Hepatocyte (in vitro differentiated cells): ENCODE results near the gene EGR4. TPM values are rescaled to one million over a fixed set of nuclear protein-coding genes. Genes with fewer than 3 reads are reported as not detected.
A peak's percentile ranks its signal among the peaks of the same experiment; 100 is the strongest.

Source experiments
- DNase-seq: peaks from one replicate; pipeline ENCODE4 v3.0.0-alpha.2; 2016; ENCODE audit warnings: low spot score
- H2AFZ ChIP-seq: fragments of 200-600 bp; sonication (generic); 2 replicates; pipeline ENCODE4 v1.6.0; 2016; ENCODE audit warnings: antibody characterized with exemption, mild to moderate bottlenecking
- H3K27ac ChIP-seq: fragments of 200-600 bp; sonication (generic); 2 replicates; pipeline ENCODE4 v1.5.1; 2016; ENCODE audit warnings: mild to moderate bottlenecking
- H3K27me3 ChIP-seq: fragments of 200-600 bp; sonication (generic); 2 replicates; pipeline ENCODE4 v1.6.1; 2016
- H3K36me3 ChIP-seq: fragments of 200-600 bp; sonication (generic); replicated peaks from 2 replicates; pipeline ENCODE4 v1.5.1; 2016; ENCODE audit warnings: low read depth; ENCODE audit not compliant: insufficient read depth
- H3K4me1 ChIP-seq: fragments of 200-600 bp; sonication (generic); 2 replicates; pipeline ENCODE4 v1.5.1; 2016; ENCODE audit warnings: mild to moderate bottlenecking, moderate library complexity; ENCODE audit not compliant: insufficient read depth
- H3K4me2 ChIP-seq: fragments of 200-600 bp; sonication (generic); 2 replicates; pipeline ENCODE4 v1.6.0; 2016
- H3K4me3 ChIP-seq: fragments of 200-600 bp; sonication (generic); 2 replicates; pipeline ENCODE4 v1.5.1; 2016; ENCODE audit warnings: mild to moderate bottlenecking
- H3K79me2 ChIP-seq: fragments of 200-600 bp; sonication (generic); 2 replicates; pipeline ENCODE4 v1.6.0; 2017; ENCODE audit warnings: mild to moderate bottlenecking
- H3K9me2 ChIP-seq: fragments of 200-600 bp; sonication (generic); replicated peaks from 2 replicates; pipeline ENCODE4 v1.6.0; 2017; ENCODE audit warnings: mild to moderate bottlenecking; ENCODE audit not compliant: insufficient read depth
- H3K9me3 ChIP-seq: fragments of 200-600 bp; sonication (generic); 2 replicates; pipeline ENCODE4 v1.5.1; 2016; ENCODE audit warnings: low read depth, mild to moderate bottlenecking
- H4K20me1 ChIP-seq: fragments of 200-600 bp; sonication (generic); 2 replicates; pipeline ENCODE4 v1.6.0; 2016; ENCODE audit warnings: mild to moderate bottlenecking; ENCODE audit not compliant: insufficient read depth, poor library complexity, severe bottlenecking
- EZH2 ChIP-seq: fragments of 200-600 bp; sonication (generic); IDR thresholded peaks from 2 replicates; pipeline ENCODE4 v1.6.1; 2016; ENCODE audit warnings: antibody characterized with exemption, mild to moderate bottlenecking, borderline replicate concordance
- EZH2phosphoT487 ChIP-seq: fragments of 200-600 bp; sonication (generic); IDR thresholded peaks from one replicate; pipeline ENCODE4 v1.6.1; 2018; ENCODE audit warnings: antibody characterized with exemption, mild to moderate bottlenecking, low read depth, moderate library complexity; ENCODE audit not compliant: unreplicated experiment, severe bottlenecking
- WGBS: methylation state at CpG from one replicate; pipeline ENCODE4 v1.1.6; 2016; ENCODE audit warnings: low lambda C conversion rate; ENCODE audit errors: missing lambda C conversion rate; 5-methylcytosine and 5-hydroxymethylcytosine counted together
- polyA plus RNA-seq: library from polyadenylated mRNA; unstranded; fragments of >200 nt; fragmentation: Nextera tagmentation; extraction: Ambion mirVana; gene quantifications from 2 replicates; pipeline ENCODE4 v1.2.1, GENCODE V29; 2016
- total RNA-seq: library from RNA; depleted of rRNA; stranded (reverse); fragments of >200 nt; gene quantifications from 2 replicates; pipeline ENCODE4 v1.2.3, GENCODE V29; 2014
- TF ChIP-seq, protein P1 (sequence below): fragments of 200-600 bp; sonication (generic); IDR thresholded peaks from 2 replicates; pipeline ENCODE4 v1.5.1; 2016; ENCODE audit warnings: antibody characterized with exemption, mild to moderate bottlenecking; ENCODE audit not compliant: poor library complexity

EGR4 gene
- total and polyA plus RNA-seq, 2 experiments from 2014 or later, result 0.23 to 1.9 TPM

GRCh38 chr2:73281244-73281643 lies 12.1 kb downstream of the EGR4 start:
- H3K27ac ChIP-seq, result no peak overlapping the region
- no peak overlapping the region for H3K4me3 ChIP-seq
- H3K9me2 ChIP-seq, result no peaks in the 10 kb centered on the region
- H3K4me2 ChIP-seq, result no peak overlapping the region
- H3K9me3 ChIP-seq, result no peaks in the 10 kb centered on the region
- TF ChIP-seq EZH2phosphoT487, result no peak
- no peak for TF ChIP-seq EZH2
- TF ChIP-seq, protein P1, sequence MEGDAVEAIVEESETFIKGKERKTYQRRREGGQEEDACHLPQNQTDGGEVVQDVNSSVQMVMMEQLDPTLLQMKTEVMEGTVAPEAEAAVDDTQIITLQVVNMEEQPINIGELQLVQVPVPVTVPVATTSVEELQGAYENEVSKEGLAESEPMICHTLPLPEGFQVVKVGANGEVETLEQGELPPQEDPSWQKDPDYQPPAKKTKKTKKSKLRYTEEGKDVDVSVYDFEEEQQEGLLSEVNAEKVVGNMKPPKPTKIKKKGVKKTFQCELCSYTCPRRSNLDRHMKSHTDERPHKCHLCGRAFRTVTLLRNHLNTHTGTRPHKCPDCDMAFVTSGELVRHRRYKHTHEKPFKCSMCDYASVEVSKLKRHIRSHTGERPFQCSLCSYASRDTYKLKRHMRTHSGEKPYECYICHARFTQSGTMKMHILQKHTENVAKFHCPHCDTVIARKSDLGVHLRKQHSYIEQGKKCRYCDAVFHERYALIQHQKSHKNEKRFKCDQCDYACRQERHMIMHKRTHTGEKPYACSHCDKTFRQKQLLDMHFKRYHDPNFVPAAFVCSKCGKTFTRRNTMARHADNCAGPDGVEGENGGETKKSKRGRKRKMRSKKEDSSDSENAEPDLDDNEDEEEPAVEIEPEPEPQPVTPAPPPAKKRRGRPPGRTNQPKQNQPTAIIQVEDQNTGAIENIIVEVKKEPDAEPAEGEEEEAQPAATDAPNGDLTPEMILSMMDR, result no peak
- peaks cover 10% of the 10 kb centered on the region for H3K4me1 ChIP-seq
- peaks cover 14% of the 10 kb centered on the region for H3K27me3 ChIP-seq
- no peaks in the 10 kb centered on the region for H3K79me2 ChIP-seq
- H3K36me3 ChIP-seq, result no peaks in the 10 kb centered on the region
- no peaks in the 10 kb centered on the region for H4K20me1 ChIP-seq
- no peak overlapping the region for H2AFZ ChIP-seq
- no peak for DNase-seq

GRCh38 chr2:73279852-73280251 lies 13.5 kb downstream of the EGR4 start:
- no peaks in the 10 kb centered on the region for H3K36me3 ChIP-seq
- TF ChIP-seq EZH2 (no peak), EZH2phosphoT487 (no peak)
- TF ChIP-seq, protein P1, result no peak
- no peak for DNase-seq
- H4K20me1 ChIP-seq, result no peaks in the 10 kb centered on the region
- peaks cover under 1% of the 10 kb centered on the region for H3K27me3 ChIP-seq
- no peaks in the 10 kb centered on the region for H3K9me3 ChIP-seq
- 85% methylated on average over 9 of the region's 9 CpGs for WGBS
- no peaks in the 10 kb centered on the region for H3K9me2 ChIP-seq
- H2AFZ ChIP-seq, result no peak overlapping the region
- H3K4me3 ChIP-seq, result no peak overlapping the region
- H3K79me2 ChIP-seq, result no peaks in the 10 kb centered on the region
- no peak overlapping the region for H3K27ac ChIP-seq
- peaks cover 10% of the 10 kb centered on the region for H3K4me1 ChIP-seq
- no peak overlapping the region for H3K4me2 ChIP-seq

- peaks cover 33% of the 10 kb centered on the region for H3K27me3 ChIP-seq
- no peak overlapping the region for H3K4me2 ChIP-seq
- H3K9me2 ChIP-seq, result no peaks in the 10 kb centered on the region
- no peak overlapping the region for H2AFZ ChIP-seq
- H4K20me1 ChIP-seq, result no peaks in the 10 kb centered on the region
- H3K9me3 ChIP-seq, result no peaks in the 10 kb centered on the region
- H3K36me3 ChIP-seq, result no peaks in the 10 kb centered on the region
- H3K79me2 ChIP-seq, result no peaks in the 10 kb centered on the region
- DNase-seq, result no peak
- H3K4me1 ChIP-seq, result peaks cover 10% of the 10 kb centered on the region
- no peak overlapping the region for H3K4me3 ChIP-seq
- 65% methylated on average over 1 of the region's 1 CpG for WGBS
- no peak overlapping the region for H3K27ac ChIP-seq
- TF ChIP-seq EZH2, result no peak
- TF ChIP-seq EZH2phosphoT487, result no peak
- TF ChIP-seq, protein P1, result no peak
These were observed 21.1 kb downstream of the EGR4 start for GRCh38 chr2:73272270-73272669.

DNA sequence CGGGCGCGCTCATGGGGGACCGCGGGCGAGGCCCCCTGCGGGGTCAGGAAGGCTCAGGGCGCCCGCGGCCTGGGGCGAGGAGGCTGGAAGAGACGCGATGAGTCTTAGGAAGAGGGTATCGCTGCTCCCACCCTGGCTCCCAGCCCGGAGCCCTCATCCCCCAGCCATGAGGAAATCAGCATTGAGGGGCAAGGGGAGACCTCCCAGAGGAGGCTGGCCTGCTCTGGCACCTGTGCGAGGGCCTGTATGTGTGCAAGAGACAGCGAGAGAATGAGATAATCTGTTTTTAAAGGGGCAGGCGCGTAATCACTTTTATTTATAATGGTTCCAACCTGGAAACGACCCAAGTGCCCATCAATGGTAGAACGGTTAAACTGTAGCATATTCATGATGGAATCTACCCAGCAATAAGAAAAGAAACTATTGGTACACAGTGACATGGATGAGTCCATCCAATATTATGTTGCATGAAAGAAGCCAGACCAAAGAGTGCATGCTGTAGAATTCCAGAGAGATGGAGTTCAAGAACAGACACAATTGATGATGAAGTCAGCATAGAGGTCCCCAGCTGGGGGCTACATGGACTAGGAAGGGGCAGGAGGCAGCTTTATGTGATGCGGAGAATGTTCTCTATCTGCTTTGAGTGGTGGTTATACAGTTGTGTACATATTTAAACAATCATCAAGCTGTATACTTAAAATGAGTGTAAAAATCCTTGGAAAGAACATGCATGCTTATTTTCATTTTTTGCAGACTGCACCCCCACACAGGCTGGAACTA lies 23.5 kb downstream of the EGR4 start:
- Histone ChIP-seq H3K79me2 (no peaks in the 10 kb centered on the region), H3K27ac (no peak overlapping the region), H3K9me3 (no peaks in the 10 kb centered on the region), H2AFZ (peak overlapping the region; percentile 40), H3K4me1 (peaks cover 10% of the 10 kb centered on the region), H3K4me2 (peak overlapping the region; percentile 95), H3K27me3 (peaks cover 37% of the 10 kb centered on the region), H3K4me3 (no peak overlapping the region), H3K9me2 (no peaks in the 10 kb centered on the region), H4K20me1 (no peaks in the 10 kb centered on the region), H3K36me3 (no peaks in the 10 kb centered on the region)
- TF ChIP-seq EZH2phosphoT487 (no peak), EZH2 (no peak)
- TF ChIP-seq, protein P1, result no peak
- no peak for DNase-seq
- WGBS, result 26% methylated on average over 22 of the region's 22 CpGs
